HepG2 (cell line): ENCODE measurements around the gene CERS6. TPM values are rescaled to one million over a fixed set of nuclear protein-coding genes. Genes with fewer than 3 reads are reported as not detected.

ENCODE experiments used
- ATAC-seq: fragments of 200-7000 bp; cut with Tn5 transposase; 3 replicates; pipeline ENCODE4 v1.9.1; 2020; ENCODE audit warnings: mild to moderate bottlenecking, moderate library complexity
- BruUV-seq: library from RNA; stranded (reverse); fragments of 400-500 nt; replicated peaks from 2 replicates; lab custom pipeline; 2021; lab: Mats Ljungman, UMichigan
- CTCF ChIA-PET: fragments of 300-600 bp; formaldehyde crosslinking; extraction: SDS; loops from one replicate; lab custom pipeline; 2021; ENCODE audit warnings: low total read pairs, inconsistent platforms, low intra/inter-chr PET ratio; lab: Yijun Ruan, JAX
- POLR2A ChIA-PET: fragments of 350-600 bp; sonication (Branson Sonifier 250); formaldehyde crosslinking; loops from one replicate; lab custom pipeline; 2020; ENCODE audit warnings: antibody characterized with exemption, inconsistent platforms; lab: Yijun Ruan, JAX
- DNase-seq: peaks from one replicate; pipeline ENCODE4 v3.0.0-alpha.2; 2015; ENCODE audit warnings: low spot score
- FAIRE-seq: peaks from 3 replicates; lab custom pipeline; 2011; peaks lifted over from hg19 to GRCh38; lab: Jason Lieb, UNC
- H2AFZ ChIP-seq: one replicate; pipeline ENCODE4 v1.6.1; 2011; ENCODE audit warnings: low read length, inconsistent platforms
- H3K27ac ChIP-seq: fragments of 300-600 bp; 3 replicates; pipeline ENCODE4 v1.8.0; 2011; ENCODE audit warnings: mixed run types, mild to moderate bottlenecking, mixed read lengths, low read length, inconsistent platforms; ENCODE audit not compliant: insufficient read depth; ENCODE audit errors: extremely low read length
- H3K27me3 ChIP-seq, 2 experiments: fragments of 200-600 bp in 1 of 2; 2 replicates in 1 of 2; 3 replicates in 1 of 2; pipeline versions ENCODE4 v1.6.0 to v1.8.0; 2011; ENCODE audit warnings: low read length in 2 of 2, mild to moderate bottlenecking in 2 of 2, moderate library complexity in 2 of 2, inconsistent platforms in 1 of 2; ENCODE audit not compliant: insufficient read depth in 2 of 2, control insufficient read depth in 1 of 2
- H3K36me3 ChIP-seq, 2 experiments: fragments of 200-600 bp in 1 of 2; replicated peaks in 1 of 2; 2 replicates in 1 of 2; 3 replicates in 1 of 2; pipeline versions ENCODE4 v1.5.1 to v1.8.0; 2011; ENCODE audit warnings: low read length in 2 of 2, inconsistent platforms in 1 of 2; ENCODE audit not compliant: insufficient read depth in 2 of 2, control insufficient read depth in 1 of 2
- H3K4me1 ChIP-seq: 2 replicates; pipeline ENCODE4 v1.5.1; 2012; ENCODE audit warnings: low read length, inconsistent platforms; ENCODE audit not compliant: insufficient read depth
- H3K4me2 ChIP-seq: 2 replicates; pipeline ENCODE4 v1.6.0; 2011; ENCODE audit warnings: low read depth, low read length, inconsistent platforms
- H3K4me3 ChIP-seq, 3 experiments: fragments of 200-600 bp in 1 of 3; sonication (generic), shearing (Covaris generic) in 1 of 3; replicated peaks in 1 of 3; 2 replicates each; pipeline ENCODE4 v1.5.1; 2011 to 2016; ENCODE audit warnings: low read length in 3 of 3, inconsistent platforms in 2 of 3, low read depth in 2 of 3, mild to moderate bottlenecking in 2 of 3, control low read depth in 1 of 3, mixed read lengths in 1 of 3; ENCODE audit not compliant: insufficient read depth in 1 of 3
- H3K79me2 ChIP-seq: one replicate; pipeline ENCODE4 v1.6.1; 2011; ENCODE audit warnings: low read length, inconsistent platforms; ENCODE audit not compliant: insufficient read depth
- H3K9ac ChIP-seq: 2 replicates; pipeline ENCODE4 v1.6.0; 2011; ENCODE audit warnings: mild to moderate bottlenecking, low read depth, low read length, inconsistent platforms; ENCODE audit not compliant: insufficient read depth
- H3K9me3 ChIP-seq: 2 replicates; pipeline ENCODE4 v1.5.1; 2012; ENCODE audit warnings: mild to moderate bottlenecking, low read length
- H4K20me1 ChIP-seq: 2 replicates; pipeline ENCODE4 v1.6.0; 2011; ENCODE audit warnings: inconsistent platforms, mild to moderate bottlenecking, low read length, moderate library complexity; ENCODE audit not compliant: insufficient read depth
- FOXA3 ChIP-seq: IDR thresholded peaks from 2 replicates; pipeline ENCODE4 v1.6.1; 2016; ENCODE audit warnings: missing genetic modification reagents, missing compliant biosample characterization
- HMG20B ChIP-seq: conservative IDR thresholded peaks from 2 replicates; pipeline ENCODE4 v1.6.1; 2016; ENCODE audit warnings: missing genetic modification reagents, missing compliant biosample characterization
- KAT2B ChIP-seq: fragments of 150-350 bp; IDR thresholded peaks from 2 replicates; pipeline ENCODE4 v1.6.1; 2014; ENCODE audit warnings: low read depth, low read length, borderline replicate concordance
- NFIB ChIP-seq: sonication (generic); formaldehyde crosslinking; IDR thresholded peaks from 2 replicates; pipeline ENCODE4 v1.9.0; 2021; ENCODE audit warnings: missing genetic modification reagents, mild to moderate bottlenecking, borderline replicate concordance
- NFYB ChIP-seq: sonication (generic); formaldehyde crosslinking; IDR thresholded peaks from 2 replicates; pipeline ENCODE4 v1.4.0; 2020; ENCODE audit warnings: missing genetic modification reagents
- PHF8 ChIP-seq: sonication (generic); formaldehyde crosslinking; IDR thresholded peaks from 2 replicates; pipeline ENCODE4 v1.5.0; 2020; ENCODE audit warnings: missing genetic modification reagents
- PTBP1 ChIP-seq: fragments of 200-400 bp; formaldehyde crosslinking; IDR thresholded peaks from 2 replicates; pipeline ENCODE4 v1.6.1; 2018; ENCODE audit warnings: low read length, low read depth; ENCODE audit not compliant: poor library complexity, severe bottlenecking
- RFXAP ChIP-seq: sonication (generic); formaldehyde crosslinking; IDR thresholded peaks from 2 replicates; pipeline ENCODE4 v1.4.0; 2020; ENCODE audit warnings: missing genetic modification reagents, borderline replicate concordance
- SMARCE1 ChIP-seq: fragments of 450-650 bp; IDR thresholded peaks from 2 replicates; pipeline ENCODE4 v1.6.1; 2017; ENCODE audit warnings: borderline replicate concordance
- SOX13 ChIP-seq, 3 experiments: fragments of 450-650 bp in 1 of 3; sonication (generic) in 1 of 3; formaldehyde crosslinking in 1 of 3; IDR thresholded peaks in 2 of 3; conservative IDR thresholded peaks in 1 of 3; 2 replicates each; pipeline versions ENCODE4 v1.5.0 to v1.6.1; 2016 to 2020; ENCODE audit warnings: antibody characterized with exemption in 1 of 3, mild to moderate bottlenecking in 1 of 3, missing compliant biosample characterization in 1 of 3, missing genetic modification reagents in 1 of 3, moderate library complexity in 1 of 3
- TAF1 ChIP-seq: sonication (generic); formaldehyde crosslinking; IDR thresholded peaks from 2 replicates; pipeline ENCODE4 v1.4.0; 2020; ENCODE audit warnings: missing genetic modification reagents
- TOPORS ChIP-seq: sonication (generic); formaldehyde crosslinking; IDR thresholded peaks from 2 replicates; pipeline ENCODE4 v1.8.0; 2023; ENCODE audit warnings: mild to moderate bottlenecking, missing genetic modification reagents
- ZBTB3 ChIP-seq: sonication (generic); formaldehyde crosslinking; IDR thresholded peaks from 2 replicates; pipeline ENCODE4 v1.4.0; 2020; ENCODE audit warnings: low read depth, mild to moderate bottlenecking, moderate library complexity, missing genetic modification reagents, borderline replicate concordance
- ZNF235 ChIP-seq: sonication (generic); formaldehyde crosslinking; IDR thresholded peaks from 2 replicates; pipeline ENCODE4 v1.8.1; 2023; ENCODE audit warnings: mild to moderate bottlenecking, missing genetic modification reagents, borderline replicate concordance
- ZNF24 ChIP-seq: fragments of 450-650 bp; IDR thresholded peaks from 2 replicates; pipeline ENCODE4 v1.6.1; 2017; ENCODE audit warnings: antibody characterized with exemption, mild to moderate bottlenecking
- ZNF556 ChIP-seq: sonication (generic); formaldehyde crosslinking; IDR thresholded peaks from 2 replicates; pipeline ENCODE4 v1.4.0; 2020; ENCODE audit warnings: mild to moderate bottlenecking, missing genetic modification reagents, borderline replicate concordance
- ZNF570 ChIP-seq: sonication (generic); formaldehyde crosslinking; IDR thresholded peaks from 2 replicates; pipeline ENCODE4 v1.4.0; 2020; ENCODE audit warnings: mild to moderate bottlenecking, missing genetic modification reagents, borderline replicate concordance
- ZNF598 ChIP-seq: sonication (generic); formaldehyde crosslinking; IDR thresholded peaks from 2 replicates; pipeline ENCODE4 v1.5.1; 2020; ENCODE audit warnings: mild to moderate bottlenecking, missing genetic modification reagents, borderline replicate concordance
- WGBS: methylation state at CpG from one replicate; pipeline ENCODE4 v1.1.6; 2017; ENCODE audit warnings: low lambda C conversion rate; 5-methylcytosine and 5-hydroxymethylcytosine counted together
- in situ Hi-C: cut with HindIII; loops from 2 replicates; pipeline ENCODE4 v1.10.0; 2017; ENCODE audit warnings: low pct_unique_long_range_greater_than_20kb; ENCODE audit not compliant: extremely low pct_ligation_motif_present
- intact Hi-C: fragments of 100-400 bp; cut with micrococcal nuclease; formaldehyde crosslinking; loops from one replicate; pipeline ENCODE4 v1.10.0; 2022; ENCODE audit not compliant: unreplicated experiment
- polyA plus RNA-seq, 8 experiments: library from polyadenylated mRNA; depleted of rRNA in 3 of 8; stranded (reverse) in 7 of 8; unstranded in 1 of 8; fragments of >200 nt; fragmentation: Illumina TruSeq in 4 of 8; extraction: Trizol in 4 of 8; gene quantifications; 2 replicates each; pipeline versions ENCODE4 v1.2.1 to v1.2.3, GENCODE V29; 2011 to 2016; ENCODE audit warnings: low read depth in 4 of 8, missing spikeins in 1 of 8, mixed read lengths in 1 of 8; ENCODE audit not compliant: insufficient read depth in 1 of 8
- total RNA-seq, 5 experiments: library from RNA; depleted of rRNA; stranded (reverse); fragments of >200 nt; fragmentation: Illumina TruSeq; extraction: Trizol; gene quantifications; 2 replicates each; pipeline ENCODE4 v1.2.3, GENCODE V29; 2016; ENCODE audit warnings: low read depth in 1 of 5
- TF ChIP-seq, protein P1 (sequence below), 2 experiments: sonication (generic) in 1 of 2; formaldehyde crosslinking in 1 of 2; IDR thresholded peaks; 2 replicates each; pipeline versions ENCODE4 v1.5.1 to v1.6.1; 2011 to 2020; ENCODE audit warnings: borderline replicate concordance in 1 of 2, low read depth in 1 of 2, low read length in 1 of 2, mild to moderate bottlenecking in 1 of 2, missing genetic modification reagents in 1 of 2, moderate library complexity in 1 of 2
- TF ChIP-seq, protein P2 (sequence below): IDR thresholded peaks from 2 replicates; pipeline ENCODE4 v1.6.1; 2018; ENCODE audit warnings: missing genetic modification reagents

CERS6 gene
- total and polyA plus RNA-seq, 2 of the 13 experiments (the other 11 are each of a cell fraction or from before 2014, with no cell fraction given): 10.1 to 20.3 TPM

DNA sequence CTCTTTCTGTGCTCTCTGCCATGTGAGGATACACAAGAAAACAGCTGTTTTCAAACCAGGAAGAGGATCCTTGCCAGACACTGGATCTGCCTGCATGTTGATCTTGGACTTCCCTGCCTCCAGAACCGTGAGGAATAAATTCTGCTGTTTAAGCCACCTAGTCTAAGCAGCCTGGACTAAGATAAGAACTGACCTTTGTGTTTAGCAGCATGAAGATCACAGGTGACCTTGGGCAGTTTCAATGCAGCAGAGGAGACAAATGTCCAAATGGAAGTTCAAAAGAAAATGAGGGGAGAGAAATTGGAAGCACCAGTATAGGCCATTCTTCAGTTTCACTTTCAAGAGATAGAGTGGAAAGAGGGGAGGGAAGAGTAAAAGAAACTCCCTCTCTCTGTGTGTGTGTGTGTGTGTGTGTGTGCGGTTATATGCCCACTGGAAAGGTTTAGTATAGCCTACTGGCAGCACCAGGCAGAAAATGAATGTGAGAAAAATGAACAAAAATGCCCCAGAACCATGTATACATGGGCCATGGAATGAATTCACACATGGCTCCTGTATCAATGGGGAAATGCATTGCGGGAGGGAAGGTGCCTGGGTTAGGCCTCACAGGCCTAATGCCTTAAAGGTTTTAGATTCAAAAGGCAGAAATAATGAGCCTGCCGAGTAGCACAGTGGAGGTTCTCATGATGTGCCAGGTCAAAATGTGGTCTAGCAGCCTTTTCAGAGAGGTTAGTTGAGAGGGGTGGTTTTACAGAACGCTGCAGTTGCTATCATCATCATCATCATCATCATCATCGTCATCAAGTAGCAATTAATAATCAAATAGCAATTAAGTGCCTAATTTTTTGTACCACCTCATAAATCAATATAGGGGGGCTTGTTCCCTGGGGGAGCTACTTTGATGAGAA, 1.1 kb upstream of the CERS6 start:
- ATAC-seq (peak; percentile 12), FAIRE-seq (peak; percentile 72), DNase-seq (peak; percentile 50)
- ChIA-PET POLR2A (interaction anchor here (1.3 to 2.7 kb wide), 3 partner anchors 20 to 39 kb away, joined by 6 to 23 read pairs (median 7); no protein-coding TSS in a partner anchor), CTCF (no interaction called here)
- H3K9ac ChIP-seq: peak overlapping the region; percentile 66; the same call in 1 of the 2 replicates
- no peaks in the 10 kb centered on the region; a peak in 1 of 5 replicates for H3K27me3 ChIP-seq
- intact Hi-C loops (no loop called here), in situ Hi-C loops (no loop called here)
- peak overlapping the region; percentile 81 to 88 (median 86) for H3K4me3 ChIP-seq
- WGBS: 26% methylated on average over 6 of the region's 6 CpGs
- H4K20me1 ChIP-seq: peaks cover 6% of the 10 kb centered on the region; the same call in 1 of the 2 replicates
- peaks cover 47% of the 10 kb centered on the region for H3K4me1 ChIP-seq
- H3K9me3 ChIP-seq: peaks cover 15% of the 10 kb centered on the region
- peak overlapping the region; percentile 93 for H3K4me2 ChIP-seq
- BruUV-seq: TSS peak; percentile 86
- peak overlapping the region; percentile 78 for H2AFZ ChIP-seq
- H3K27ac ChIP-seq: peak overlapping the region; percentile 80
- peaks cover 30% of the 10 kb centered on the region for H3K79me2 ChIP-seq
- H3K36me3 ChIP-seq: no peaks in the 10 kb centered on the region
- TF ChIP-seq KAT2B: no peak
- peak; percentile 39 for TF ChIP-seq FOXA3 (CRISPR knock-in tag)
- no peak for TF ChIP-seq SMARCE1
- no peak for TF ChIP-seq NFIB (CRISPR knock-in tag)
- TF ChIP-seq RFXAP (CRISPR knock-in tag): no peak
- TF ChIP-seq PHF8 (CRISPR knock-in tag): 0 out of 2 replicates have a peak, but pooled peaks have one; percentile 28
- TF ChIP-seq, protein P1, sequence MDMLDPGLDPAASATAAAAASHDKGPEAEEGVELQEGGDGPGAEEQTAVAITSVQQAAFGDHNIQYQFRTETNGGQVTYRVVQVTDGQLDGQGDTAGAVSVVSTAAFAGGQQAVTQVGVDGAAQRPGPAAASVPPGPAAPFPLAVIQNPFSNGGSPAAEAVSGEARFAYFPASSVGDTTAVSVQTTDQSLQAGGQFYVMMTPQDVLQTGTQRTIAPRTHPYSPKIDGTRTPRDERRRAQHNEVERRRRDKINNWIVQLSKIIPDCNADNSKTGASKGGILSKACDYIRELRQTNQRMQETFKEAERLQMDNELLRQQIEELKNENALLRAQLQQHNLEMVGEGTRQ (IDR thresholded peaks at IDR 0.05; ENCODE audit: low read depth, low read length): no peak
- TF ChIP-seq, protein P1 (CRISPR knock-in tag; IDR thresholded peaks at IDR 0.05; ENCODE audit: borderline replicate concordance): no peak
- no peak for TF ChIP-seq ZNF24
- TF ChIP-seq ZNF235 (CRISPR knock-in tag): no peak
- no peak for TF ChIP-seq PTBP1
- TF ChIP-seq SOX13 (IDR thresholded peaks at IDR 0.05): no peak
- TF ChIP-seq SOX13 (CRISPR knock-in tag; conservative IDR thresholded peaks at IDR 0.05 in 1 of 2, IDR thresholded peaks at IDR 0.05 in 1 of 2): peak in 1 of 2 experiments; percentile 34; a peak in 1 of 4 replicates
- TF ChIP-seq HMG20B (CRISPR knock-in tag): 0 out of 2 replicates have a peak, but pooled peaks have one; percentile 17
- TF ChIP-seq TAF1 (CRISPR knock-in tag): no peak
- no peak for TF ChIP-seq ZNF556
- TF ChIP-seq ZNF570: no peak
- no peak for TF ChIP-seq NFYB (CRISPR knock-in tag)
- TF ChIP-seq, protein P2, sequence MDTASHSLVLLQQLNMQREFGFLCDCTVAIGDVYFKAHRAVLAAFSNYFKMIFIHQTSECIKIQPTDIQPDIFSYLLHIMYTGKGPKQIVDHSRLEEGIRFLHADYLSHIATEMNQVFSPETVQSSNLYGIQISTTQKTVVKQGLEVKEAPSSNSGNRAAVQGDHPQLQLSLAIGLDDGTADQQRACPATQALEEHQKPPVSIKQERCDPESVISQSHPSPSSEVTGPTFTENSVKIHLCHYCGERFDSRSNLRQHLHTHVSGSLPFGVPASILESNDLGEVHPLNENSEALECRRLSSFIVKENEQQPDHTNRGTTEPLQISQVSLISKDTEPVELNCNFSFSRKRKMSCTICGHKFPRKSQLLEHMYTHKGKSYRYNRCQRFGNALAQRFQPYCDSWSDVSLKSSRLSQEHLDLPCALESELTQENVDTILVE (CRISPR knock-in tag): no peak; the same call in 1 of the 2 replicates
- no peak for TF ChIP-seq ZNF598 (CRISPR knock-in tag)
- TF ChIP-seq ZBTB3 (CRISPR knock-in tag): no peak
- no peak for TF ChIP-seq TOPORS
